SK-N-MC (cell line): ENCODE results near the gene HRH4.

Experiments used
- EZH2 ChIP-seq: fragments of 200-600 bp; sonication (generic); IDR thresholded peaks from one replicate; pipeline ENCODE4 v1.6.1; 2017; ENCODE audit warnings: antibody characterized with exemption
- FOXP2 ChIP-seq: optimal IDR thresholded peaks from 2 replicates; pipeline ENCODE3; 2011; ENCODE audit warnings: mild to moderate bottlenecking, moderate library complexity; ENCODE audit not compliant: insufficient read depth; ENCODE audit errors: extremely low read length, control extremely low read depth
- POLR2AphosphoS5 ChIP-seq: IDR thresholded peaks from 2 replicates; pipeline ENCODE4 v1.6.1; 2012; ENCODE audit warnings: mild to moderate bottlenecking, low read depth, low read length, borderline replicate concordance

DNA sequence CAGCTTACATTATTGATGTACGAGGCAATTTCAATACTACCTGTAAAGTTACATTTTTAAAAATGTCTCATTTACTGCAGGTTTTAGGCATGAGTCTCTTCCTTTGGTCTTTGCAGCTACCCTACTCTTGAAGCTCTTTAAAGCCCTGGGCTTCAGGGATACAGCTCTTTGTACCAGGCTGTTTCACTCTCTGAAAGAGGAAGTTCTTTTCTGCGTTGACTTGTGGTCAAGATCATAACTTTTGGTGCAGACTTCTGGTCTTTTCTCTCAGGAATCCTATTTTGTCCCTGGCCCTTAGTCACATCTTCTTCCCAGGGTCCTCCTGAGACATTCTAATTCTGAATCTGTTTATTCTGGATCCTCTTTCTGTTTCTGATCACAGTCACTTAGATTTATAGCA lies 16.6 kb upstream of the HRH4 start:
- TF ChIP-seq POLR2AphosphoS5: no peak
- TF ChIP-seq EZH2: no peak
- TF ChIP-seq FOXP2: no peak
